Glomerular endothelial cell (primary cell): Measurements from ENCODE around the gene PLEKHA7. TPM values are rescaled to one million over a fixed set of nuclear protein-coding genes. Genes with fewer than 3 reads are reported as not detected.

Experiments used
- DNase-seq: peaks from one replicate; pipeline ENCODE4 v3.0.0-alpha.2; 2011; ENCODE audit warnings: low read depth, low spot score; ENCODE audit errors: extremely low read depth
- total RNA-seq: library from RNA; depleted of rRNA; stranded (reverse); fragments of >200 nt; gene quantifications from 2 replicates; pipeline ENCODE4 v1.2.3, GENCODE V29; 2015

PLEKHA7 gene
- total RNA-seq, 1 donor from 2014 or later, result 0.18 TPM

GRCh38 chr11:16793511-16793910 is 220.7 kb downstream of the PLEKHA7 start:
- DNase-seq, result no peak

- no peak for DNase-seq
These were observed 221.2 kb downstream of the PLEKHA7 start for GRCh38 chr11:16793009-16793408.

- no peak for DNase-seq
These were observed 221.8 kb downstream of the PLEKHA7 start for GRCh38 chr11:16792426-16792825.

GRCh38 chr11:16791191-16791961 is 222.8 kb downstream of the PLEKHA7 start:
- peak; percentile 81 for DNase-seq

- DNase-seq, result no peak
These were observed 223.6 kb downstream of the PLEKHA7 start for GRCh38 chr11:16790486-16791190.

GRCh38 chr11:16789560-16790485 is 224.4 kb downstream of the PLEKHA7 start:
- no peak for DNase-seq

- DNase-seq, result no peak
These were observed 225.2 kb downstream of the PLEKHA7 start for GRCh38 chr11:16789063-16789420.

GRCh38 chr11:16788141-16789062 is 225.8 kb downstream of the PLEKHA7 start:
- no peak for DNase-seq

GRCh38 chr11:16787035-16787742 is 227.0 kb downstream of the PLEKHA7 start:
- no peak for DNase-seq

GRCh38 chr11:16786131-16786530 is 228.1 kb downstream of the PLEKHA7 start:
- no peak for DNase-seq

- DNase-seq, result no peak
These were observed 228.6 kb downstream of the PLEKHA7 start for GRCh38 chr11:16785520-16786128.

GRCh38 chr11:16784666-16785065 is 229.5 kb downstream of the PLEKHA7 start:
- DNase-seq, result no peak

- no peak for DNase-seq
These were observed 230.1 kb downstream of the PLEKHA7 start for GRCh38 chr11:16784097-16784496.

- DNase-seq, result no peak
These were observed 230.9 kb downstream of the PLEKHA7 start for GRCh38 chr11:16783321-16783801.

GRCh38 chr11:16781936-16782919 is 232.0 kb downstream of the PLEKHA7 start:
- no peak for DNase-seq

- no peak for DNase-seq
These were observed 233.3 kb downstream of the PLEKHA7 start for GRCh38 chr11:16780698-16781550.

GRCh38 chr11:16780146-16780545 is 234.1 kb downstream of the PLEKHA7 start:
- no peak for DNase-seq
